Kidney epithelial cell (primary cell): ENCODE results near the gene NID2. TPM values are rescaled to one million over a fixed set of nuclear protein-coding genes. Genes with fewer than 3 reads are reported as not detected.
A peak's percentile ranks its signal among the peaks of the same experiment; 100 is the strongest.

Experiments
- DNase-seq: peaks from one replicate; pipeline ENCODE4 v3.0.0-alpha.2; 2010; ENCODE audit warnings: low read depth
- H3K27me3 ChIP-seq: 2 replicates; pipeline ENCODE4 v1.6.0; 2011; ENCODE audit warnings: low read length; ENCODE audit not compliant: control insufficient read depth, insufficient read depth
- H3K36me3 ChIP-seq: 2 replicates; pipeline ENCODE4 v1.5.1; 2011; ENCODE audit warnings: low read length; ENCODE audit not compliant: control insufficient read depth, insufficient read depth
- H3K4me3 ChIP-seq: 2 replicates; pipeline ENCODE4 v1.5.1; 2011; ENCODE audit warnings: low read depth, mild to moderate bottlenecking, control low read depth, low read length
- total RNA-seq: library from RNA; depleted of rRNA; stranded (reverse); fragments of >200 nt; gene quantifications from 2 replicates; pipeline ENCODE4 v1.2.3, GENCODE V29; 2015
- TF ChIP-seq, protein P1 (sequence below): IDR thresholded peaks from 2 replicates; pipeline ENCODE4 v1.5.1; 2011; ENCODE audit warnings: mild to moderate bottlenecking, moderate library complexity, low read length, control low read depth, inconsistent platforms; ENCODE audit not compliant: insufficient read depth, poor library complexity, severe bottlenecking

Gene NID2
- total RNA-seq, 1 donor from 2014 or later = 5.4 TPM

- Histone ChIP-seq H3K27me3 (no peaks in the 10 kb centered on the region), H3K36me3 (no peaks in the 10 kb centered on the region), H3K4me3 (no peak overlapping the region)
- DNase-seq = no peak
- TF ChIP-seq, protein P1, sequence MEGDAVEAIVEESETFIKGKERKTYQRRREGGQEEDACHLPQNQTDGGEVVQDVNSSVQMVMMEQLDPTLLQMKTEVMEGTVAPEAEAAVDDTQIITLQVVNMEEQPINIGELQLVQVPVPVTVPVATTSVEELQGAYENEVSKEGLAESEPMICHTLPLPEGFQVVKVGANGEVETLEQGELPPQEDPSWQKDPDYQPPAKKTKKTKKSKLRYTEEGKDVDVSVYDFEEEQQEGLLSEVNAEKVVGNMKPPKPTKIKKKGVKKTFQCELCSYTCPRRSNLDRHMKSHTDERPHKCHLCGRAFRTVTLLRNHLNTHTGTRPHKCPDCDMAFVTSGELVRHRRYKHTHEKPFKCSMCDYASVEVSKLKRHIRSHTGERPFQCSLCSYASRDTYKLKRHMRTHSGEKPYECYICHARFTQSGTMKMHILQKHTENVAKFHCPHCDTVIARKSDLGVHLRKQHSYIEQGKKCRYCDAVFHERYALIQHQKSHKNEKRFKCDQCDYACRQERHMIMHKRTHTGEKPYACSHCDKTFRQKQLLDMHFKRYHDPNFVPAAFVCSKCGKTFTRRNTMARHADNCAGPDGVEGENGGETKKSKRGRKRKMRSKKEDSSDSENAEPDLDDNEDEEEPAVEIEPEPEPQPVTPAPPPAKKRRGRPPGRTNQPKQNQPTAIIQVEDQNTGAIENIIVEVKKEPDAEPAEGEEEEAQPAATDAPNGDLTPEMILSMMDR = no peak
Observed at GRCh38 chr14:52020866-52021717, 47.8 kb downstream of the NID2 start.

GRCh38 chr14:52020161-52020714, 48.6 kb downstream of the NID2 start:
- Histone ChIP-seq H3K4me3 (no peak overlapping the region), H3K27me3 (peaks cover 2% of the 10 kb centered on the region), H3K36me3 (no peaks in the 10 kb centered on the region)
- TF ChIP-seq, protein P1 = no peak
- no peak for DNase-seq

DNA sequence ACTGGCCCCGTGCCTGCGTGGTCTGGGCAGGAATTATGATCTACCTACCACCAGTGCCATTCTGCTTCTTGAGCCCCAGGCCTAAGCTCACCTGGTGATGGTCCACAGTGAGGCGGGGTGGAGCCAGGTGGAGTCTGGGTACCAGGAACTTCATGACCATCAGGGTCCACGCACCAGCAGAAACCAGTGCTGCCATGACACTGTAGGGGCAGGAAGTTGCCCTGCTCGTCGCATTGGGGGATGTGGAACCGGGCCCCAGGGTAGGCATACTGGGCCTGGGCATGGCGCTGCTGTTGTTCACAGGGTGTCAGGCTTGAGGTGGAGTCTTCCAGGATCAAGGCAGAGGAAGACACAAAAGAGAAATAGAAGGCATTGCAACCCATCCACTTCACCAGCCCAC, 49.9 kb downstream of the NID2 start:
- DNase-seq = no peak
- Histone ChIP-seq H3K36me3 (peaks cover 2% of the 10 kb centered on the region), H3K4me3 (no peak overlapping the region), H3K27me3 (peaks cover 2% of the 10 kb centered on the region)
- TF ChIP-seq, protein P1 = no peak

GRCh38 chr14:52018252-52018651, 50.6 kb downstream of the NID2 start:
- Histone ChIP-seq H3K4me3 (no peak overlapping the region), H3K36me3 (peaks cover 2% of the 10 kb centered on the region), H3K27me3 (peaks cover 2% of the 10 kb centered on the region)
- TF ChIP-seq, protein P1 = no peak
- no peak for DNase-seq

- TF ChIP-seq, protein P1 = peak; percentile 61
- H3K4me3 ChIP-seq = no peak overlapping the region
- no peak for DNase-seq
- H3K36me3 ChIP-seq = peaks cover 2% of the 10 kb centered on the region
- peaks cover 2% of the 10 kb centered on the region for H3K27me3 ChIP-seq
Observed at GRCh38 chr14:52015411-52016030, 53.3 kb downstream of the NID2 start.
